SU-DHL-6 (cell line): ENCODE results near the gene KISS1R.

Experiments
- EZH2phosphoT487 ChIP-seq: fragments of 200-600 bp; sonication (generic), shearing (Covaris generic); conservative IDR thresholded peaks from 2 replicates; pipeline ENCODE4 v1.6.1; 2018; ENCODE audit warnings: mild to moderate bottlenecking, antibody characterized with exemption, low read length, moderate library complexity, mixed read lengths
- TF ChIP-seq, protein P1 (sequence below): fragments of 200-600 bp; sonication (generic); IDR thresholded peaks from one replicate; pipeline ENCODE4 v1.5.1; 2017; ENCODE audit warnings: antibody characterized with exemption, mild to moderate bottlenecking, low read length, moderate library complexity; ENCODE audit not compliant: insufficient read depth, poor library complexity, severe bottlenecking

DNA sequence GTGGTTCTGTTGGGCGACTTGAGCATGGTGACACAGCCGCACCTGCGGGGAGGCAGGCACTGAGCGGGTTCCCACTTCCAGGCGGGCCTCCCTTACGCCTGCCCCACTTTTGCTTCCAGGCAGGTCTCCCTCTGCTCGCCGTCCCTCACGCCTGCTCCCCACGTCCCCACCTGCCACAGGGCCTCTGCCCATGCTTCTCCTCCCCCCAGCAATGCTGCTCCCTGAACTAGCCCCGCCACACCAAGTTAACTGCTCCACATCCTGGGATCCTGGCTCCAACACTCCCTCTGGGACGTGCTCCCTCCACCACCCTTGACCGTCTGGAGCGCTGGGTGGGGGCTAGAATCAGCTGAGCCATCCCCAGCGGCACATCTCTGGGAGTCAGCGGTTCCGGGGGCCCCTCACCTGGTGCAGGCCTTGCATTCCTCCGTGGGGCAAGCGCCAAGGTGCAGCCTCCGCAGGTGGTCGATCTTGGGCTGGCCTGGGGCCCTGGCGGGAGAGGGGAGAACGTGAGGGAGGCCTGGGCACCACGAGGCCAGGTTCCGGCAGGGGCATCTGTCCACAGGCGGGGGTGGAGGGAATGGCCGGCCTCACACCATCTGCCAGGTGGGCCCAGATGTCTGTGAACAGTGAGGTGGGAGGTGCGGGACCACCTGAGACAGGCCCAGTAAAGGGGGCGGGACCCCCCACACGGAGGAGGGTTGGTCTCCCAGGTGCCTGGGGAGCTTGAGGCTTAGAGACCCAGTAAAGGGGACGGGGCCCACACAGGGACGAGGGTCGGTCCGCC lies 48.5 kb upstream of the KISS1R start:
- TF ChIP-seq, protein P1, sequence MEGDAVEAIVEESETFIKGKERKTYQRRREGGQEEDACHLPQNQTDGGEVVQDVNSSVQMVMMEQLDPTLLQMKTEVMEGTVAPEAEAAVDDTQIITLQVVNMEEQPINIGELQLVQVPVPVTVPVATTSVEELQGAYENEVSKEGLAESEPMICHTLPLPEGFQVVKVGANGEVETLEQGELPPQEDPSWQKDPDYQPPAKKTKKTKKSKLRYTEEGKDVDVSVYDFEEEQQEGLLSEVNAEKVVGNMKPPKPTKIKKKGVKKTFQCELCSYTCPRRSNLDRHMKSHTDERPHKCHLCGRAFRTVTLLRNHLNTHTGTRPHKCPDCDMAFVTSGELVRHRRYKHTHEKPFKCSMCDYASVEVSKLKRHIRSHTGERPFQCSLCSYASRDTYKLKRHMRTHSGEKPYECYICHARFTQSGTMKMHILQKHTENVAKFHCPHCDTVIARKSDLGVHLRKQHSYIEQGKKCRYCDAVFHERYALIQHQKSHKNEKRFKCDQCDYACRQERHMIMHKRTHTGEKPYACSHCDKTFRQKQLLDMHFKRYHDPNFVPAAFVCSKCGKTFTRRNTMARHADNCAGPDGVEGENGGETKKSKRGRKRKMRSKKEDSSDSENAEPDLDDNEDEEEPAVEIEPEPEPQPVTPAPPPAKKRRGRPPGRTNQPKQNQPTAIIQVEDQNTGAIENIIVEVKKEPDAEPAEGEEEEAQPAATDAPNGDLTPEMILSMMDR = no peak
- no peak for TF ChIP-seq EZH2phosphoT487
